ENCODE measurements around the gene RAP1A. TPM values are rescaled to one million over a fixed set of nuclear protein-coding genes. Genes with fewer than 3 reads are reported as not detected.
"Not testable (repeated sequence)": the region's sequence is repeated elsewhere in the genome, so short reads cannot be mapped to it uniquely, and the experiment has no call there.

The RAP1A gene
- total RNA-seq, 3 donors from 2014 or later: 169 to 182 (median 171) TPM

- peak overlapping the region; percentile 69 for H3K4me3 Mint-ChIP-seq
- H3K4me1 Mint-ChIP-seq (ENCODE audit: low read depth): peaks cover 82% of the 10 kb centered on the region
- peak; percentile 29 to 37 for ATAC-seq
- H3K9me3 Mint-ChIP-seq: no peaks in the 10 kb centered on the region
- no peak for DNase-seq
- no peaks in the 10 kb centered on the region for H3K27me3 Mint-ChIP-seq (ENCODE audit: low read depth)
- peaks cover 24% of the 10 kb centered on the region for H3K36me3 Mint-ChIP-seq (ENCODE audit: insufficient read depth)
Observed at GRCh38 chr1:111629190-111629954, 9.8 kb downstream of the RAP1A start.

- Mint-ChIP-seq H3K27me3 (ENCODE audit: low read depth) (no peaks in the 10 kb centered on the region), H3K4me3 (no peak overlapping the region), H3K9me3 (no peaks in the 10 kb centered on the region), H3K4me1 (ENCODE audit: low read depth) (peaks cover 82% of the 10 kb centered on the region), H3K36me3 (ENCODE audit: insufficient read depth) (peaks cover 27% of the 10 kb centered on the region)
- ATAC-seq: no peak
- DNase-seq: no peak
Observed at GRCh38 chr1:111630567-111630966, 11.0 kb downstream of the RAP1A start.

DNA sequence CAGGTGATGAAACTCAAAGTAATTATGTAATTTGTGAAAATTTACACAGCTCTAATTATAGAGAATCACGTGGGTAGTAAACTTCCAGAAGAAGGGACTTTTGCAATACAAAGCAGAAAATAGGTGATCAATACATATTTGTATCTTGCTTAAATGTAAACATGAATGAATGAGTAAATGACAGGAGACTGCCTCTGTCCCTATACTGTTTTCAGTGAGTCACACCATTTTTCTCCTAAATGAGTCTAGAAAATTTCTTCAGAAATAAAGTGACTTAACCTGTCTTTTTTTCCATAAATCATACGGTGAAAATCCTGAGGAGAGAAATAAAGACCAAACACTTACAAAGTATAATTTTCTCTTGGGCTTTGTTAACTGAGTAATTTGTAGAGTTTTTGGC is 11.9 kb downstream of the RAP1A start:
- H3K4me1 Mint-ChIP-seq (ENCODE audit: low read depth): peaks cover 82% of the 10 kb centered on the region
- DNase-seq: no peak
- no peaks in the 10 kb centered on the region for H3K27me3 Mint-ChIP-seq (ENCODE audit: low read depth)
- H3K9me3 Mint-ChIP-seq: no peaks in the 10 kb centered on the region
- no peak overlapping the region for H3K4me3 Mint-ChIP-seq
- ATAC-seq: peak; percentile 68 to 76
- H3K36me3 Mint-ChIP-seq (ENCODE audit: insufficient read depth): peaks cover 32% of the 10 kb centered on the region

GRCh38 chr1:111632771-111633170 is 13.2 kb downstream of the RAP1A start:
- H3K4me3 Mint-ChIP-seq; H3K9me3 Mint-ChIP-seq; DNase-seq; ATAC-seq; H3K27me3 Mint-ChIP-seq (ENCODE audit: low read depth): not testable (repeated sequence)
- Mint-ChIP-seq H3K36me3 (ENCODE audit: insufficient read depth) (peaks cover 32% of the 10 kb centered on the region), H3K4me1 (ENCODE audit: low read depth) (peaks cover 82% of the 10 kb centered on the region)

GRCh38 chr1:111633736-111634247 is 14.2 kb downstream of the RAP1A start:
- Mint-ChIP-seq H3K9me3 (no peaks in the 10 kb centered on the region), H3K36me3 (ENCODE audit: insufficient read depth) (peaks cover 26% of the 10 kb centered on the region), H3K4me1 (ENCODE audit: low read depth) (peaks cover 80% of the 10 kb centered on the region), H3K27me3 (ENCODE audit: low read depth) (no peaks in the 10 kb centered on the region), H3K4me3 (no peak overlapping the region)
- no peak for ATAC-seq
- no peak for DNase-seq

DNA sequence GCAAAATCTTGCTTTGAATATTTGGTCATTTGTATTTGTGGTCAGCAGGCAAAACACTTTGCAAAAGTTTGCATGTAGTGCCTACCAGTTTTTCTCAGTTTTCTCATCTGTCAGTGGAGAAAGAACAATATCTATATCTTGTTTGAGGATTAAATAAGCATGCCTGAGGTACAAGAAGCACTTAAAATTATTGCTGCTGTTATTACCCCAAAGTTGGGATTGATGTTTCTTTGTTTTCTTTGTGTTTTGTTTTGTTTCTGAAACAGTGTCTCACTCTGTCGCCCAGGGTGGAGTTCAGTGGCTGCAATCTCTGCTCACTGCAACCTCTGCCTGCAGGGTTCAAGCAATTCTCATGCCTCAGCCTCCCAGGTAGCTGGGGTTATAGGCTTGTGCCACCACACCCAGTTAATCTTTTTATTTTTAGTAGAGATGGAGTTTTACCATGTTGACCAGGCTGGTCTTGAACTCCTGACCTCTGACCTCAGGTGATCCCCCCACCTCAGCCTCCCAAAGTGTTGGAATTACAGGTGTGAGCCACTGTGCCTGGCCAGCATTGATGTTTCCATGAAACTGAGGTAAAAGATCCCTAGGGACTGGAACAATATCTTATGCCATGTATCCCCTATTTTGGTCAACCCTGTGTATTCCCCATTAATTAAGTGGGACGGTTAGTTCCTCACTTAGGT is 15.9 kb downstream of the RAP1A start:
- H3K36me3 Mint-ChIP-seq (ENCODE audit: insufficient read depth): peaks cover 23% of the 10 kb centered on the region
- DNase-seq: no peak
- no peaks in the 10 kb centered on the region for H3K27me3 Mint-ChIP-seq (ENCODE audit: low read depth)
- H3K4me3 Mint-ChIP-seq: no peak overlapping the region
- no peaks in the 10 kb centered on the region for H3K9me3 Mint-ChIP-seq
- no peak for ATAC-seq
- peaks cover 71% of the 10 kb centered on the region for H3K4me1 Mint-ChIP-seq (ENCODE audit: low read depth)

GRCh38 chr1:111638320-111638719 is 18.7 kb downstream of the RAP1A start:
- H3K27me3 Mint-ChIP-seq (ENCODE audit: low read depth): no peaks in the 10 kb centered on the region
- H3K9me3 Mint-ChIP-seq: peaks cover 1% of the 10 kb centered on the region
- H3K4me3 Mint-ChIP-seq: peak overlapping the region; percentile 2
- ATAC-seq (no peak), DNase-seq (no peak)
- peaks cover 10% of the 10 kb centered on the region for H3K36me3 Mint-ChIP-seq (ENCODE audit: insufficient read depth)
- peaks cover 57% of the 10 kb centered on the region for H3K4me1 Mint-ChIP-seq (ENCODE audit: low read depth)

DNA sequence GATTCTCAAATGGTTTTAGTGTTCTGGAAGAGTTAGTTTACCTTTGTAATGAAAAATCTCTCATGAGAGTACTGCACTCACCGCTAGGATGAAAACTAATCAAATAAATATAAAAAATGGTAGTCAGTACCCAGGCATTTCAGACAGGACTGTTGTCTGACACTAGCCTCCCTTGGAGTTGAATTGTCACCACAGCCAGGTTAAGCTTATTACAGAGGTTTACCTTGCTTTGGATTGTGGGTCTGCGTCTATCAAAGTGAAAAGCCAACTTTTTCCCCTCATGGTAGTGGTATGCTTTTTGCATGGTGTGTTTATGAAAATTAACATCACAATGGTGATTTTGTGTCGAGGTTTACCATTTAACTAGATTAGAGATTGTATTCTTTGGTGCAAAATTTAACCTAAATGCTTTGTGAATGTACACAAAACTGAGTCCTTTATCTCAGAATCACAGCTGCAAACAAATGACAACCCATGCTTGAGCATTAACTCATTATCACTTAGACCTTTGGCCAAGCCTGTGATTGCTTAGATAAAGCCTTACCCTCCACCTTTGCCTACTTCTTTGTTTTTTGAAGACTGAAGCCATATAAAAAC is 20.1 kb downstream of the RAP1A start:
- no peak for DNase-seq
- Mint-ChIP-seq H3K4me1 (ENCODE audit: low read depth) (peaks cover 64% of the 10 kb centered on the region), H3K4me3 (no peak overlapping the region), H3K27me3 (ENCODE audit: low read depth) (no peaks in the 10 kb centered on the region), H3K36me3 (ENCODE audit: insufficient read depth) (peaks cover 14% of the 10 kb centered on the region), H3K9me3 (peaks cover 4% of the 10 kb centered on the region)
- no peak for ATAC-seq

GRCh38 chr1:111643097-111643496 is 23.5 kb downstream of the RAP1A start:
- peaks cover 10% of the 10 kb centered on the region for H3K36me3 Mint-ChIP-seq (ENCODE audit: insufficient read depth)
- DNase-seq (no peak), ATAC-seq (no peak)
- peaks cover 69% of the 10 kb centered on the region for H3K4me1 Mint-ChIP-seq (ENCODE audit: low read depth)
- H3K9me3 Mint-ChIP-seq: peaks cover 4% of the 10 kb centered on the region
- no peaks in the 10 kb centered on the region for H3K27me3 Mint-ChIP-seq (ENCODE audit: low read depth)
- no peak overlapping the region for H3K4me3 Mint-ChIP-seq

DNA sequence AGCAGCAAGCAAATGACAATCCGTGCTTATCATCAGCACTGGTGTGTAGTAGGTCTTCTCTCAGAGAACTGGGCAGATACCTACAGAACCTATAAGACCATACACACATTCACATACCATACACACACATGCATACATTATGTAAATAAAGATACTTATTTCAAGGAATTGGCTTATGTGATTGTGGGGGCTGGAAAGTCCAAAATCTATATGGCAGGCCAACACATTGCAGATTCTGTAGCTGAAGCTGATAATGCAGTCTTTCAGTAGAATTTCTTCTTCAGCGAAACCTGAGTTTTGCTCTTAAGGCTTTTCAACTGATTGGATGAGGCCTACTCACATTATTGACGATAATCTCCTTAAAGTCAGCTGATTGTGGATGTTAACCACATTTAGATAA is 24.1 kb downstream of the RAP1A start:
- DNase-seq (no peak), ATAC-seq (no peak)
- Mint-ChIP-seq H3K4me1 (ENCODE audit: low read depth) (peaks cover 69% of the 10 kb centered on the region), H3K4me3 (no peak overlapping the region), H3K36me3 (ENCODE audit: insufficient read depth) (peaks cover 16% of the 10 kb centered on the region), H3K9me3 (peaks cover 4% of the 10 kb centered on the region), H3K27me3 (ENCODE audit: low read depth) (no peaks in the 10 kb centered on the region)

DNA sequence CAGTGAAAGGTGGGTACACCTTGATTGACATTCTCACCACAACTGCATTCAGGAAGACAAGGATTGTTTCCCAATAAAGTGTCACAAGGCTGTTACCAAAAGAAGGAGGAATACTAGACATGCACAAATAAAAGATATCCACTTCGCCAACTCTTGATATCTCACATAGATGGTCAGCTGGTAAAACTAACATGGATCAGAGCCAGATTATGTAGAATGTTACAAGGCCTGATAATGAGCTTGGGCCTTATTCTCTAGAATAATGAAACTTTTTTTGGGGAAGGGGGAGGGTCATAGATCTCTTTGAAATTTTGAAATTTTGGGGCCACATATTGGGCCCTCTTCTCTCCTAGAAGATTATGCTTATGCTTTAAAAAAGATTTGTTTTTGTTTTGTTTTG is 24.9 kb downstream of the RAP1A start:
- DNase-seq: no peak
- peaks cover 75% of the 10 kb centered on the region for H3K4me1 Mint-ChIP-seq (ENCODE audit: low read depth)
- H3K36me3 Mint-ChIP-seq (ENCODE audit: insufficient read depth): peaks cover 21% of the 10 kb centered on the region
- H3K9me3 Mint-ChIP-seq: peaks cover 4% of the 10 kb centered on the region
- H3K4me3 Mint-ChIP-seq: no peak overlapping the region
- no peaks in the 10 kb centered on the region for H3K27me3 Mint-ChIP-seq (ENCODE audit: low read depth)
- no peak for ATAC-seq

DNA sequence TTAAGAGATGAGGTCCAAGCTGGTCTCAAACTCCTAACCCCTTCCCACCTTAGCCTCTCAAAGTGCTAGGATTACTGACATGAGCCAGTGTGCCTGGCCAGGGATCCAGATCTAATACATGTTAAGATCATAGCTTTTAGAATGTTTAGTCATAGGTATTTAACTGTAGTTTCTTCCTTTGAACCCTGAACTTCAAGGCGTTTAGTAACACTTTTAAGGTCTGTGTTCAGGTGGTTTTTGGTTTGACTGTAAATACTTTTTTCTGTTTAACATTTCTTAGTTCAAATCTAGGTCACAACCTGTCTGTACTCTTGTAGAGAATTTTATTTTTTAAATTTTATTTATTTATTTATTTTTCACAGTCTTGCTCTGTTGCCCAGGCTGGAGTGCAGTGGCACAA is 28.1 kb downstream of the RAP1A start:
- Mint-ChIP-seq H3K27me3 (ENCODE audit: low read depth) (no peaks in the 10 kb centered on the region), H3K36me3 (ENCODE audit: insufficient read depth) (peaks cover 26% of the 10 kb centered on the region), H3K4me1 (ENCODE audit: low read depth) (peaks cover 75% of the 10 kb centered on the region), H3K9me3 (peaks cover 4% of the 10 kb centered on the region), H3K4me3 (peak overlapping the region; percentile 53)
- ATAC-seq (peak; percentile 75 to 83), DNase-seq (no peak)

DNA sequence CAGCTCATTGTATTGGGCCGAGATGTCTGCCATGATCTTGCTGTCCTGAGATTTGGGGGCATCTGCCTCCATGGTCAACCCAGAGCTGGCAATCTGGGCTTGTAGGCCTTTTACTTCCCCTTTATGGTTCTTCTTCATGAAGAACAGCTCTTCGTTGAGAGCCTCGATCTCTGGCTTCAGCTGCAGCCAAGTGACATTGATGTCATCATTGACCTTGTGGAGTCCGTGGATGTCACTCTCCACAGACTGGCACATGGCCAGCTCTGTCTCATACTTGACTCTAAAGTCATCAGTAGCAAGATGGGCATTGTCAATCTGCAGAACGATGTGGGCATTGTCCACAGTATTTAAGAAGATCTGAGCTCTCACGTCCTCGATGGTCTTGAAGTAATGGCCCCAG is 29.2 kb downstream of the RAP1A start:
- no peak for ATAC-seq
- H3K36me3 Mint-ChIP-seq (ENCODE audit: insufficient read depth): peaks cover 23% of the 10 kb centered on the region

DNA sequence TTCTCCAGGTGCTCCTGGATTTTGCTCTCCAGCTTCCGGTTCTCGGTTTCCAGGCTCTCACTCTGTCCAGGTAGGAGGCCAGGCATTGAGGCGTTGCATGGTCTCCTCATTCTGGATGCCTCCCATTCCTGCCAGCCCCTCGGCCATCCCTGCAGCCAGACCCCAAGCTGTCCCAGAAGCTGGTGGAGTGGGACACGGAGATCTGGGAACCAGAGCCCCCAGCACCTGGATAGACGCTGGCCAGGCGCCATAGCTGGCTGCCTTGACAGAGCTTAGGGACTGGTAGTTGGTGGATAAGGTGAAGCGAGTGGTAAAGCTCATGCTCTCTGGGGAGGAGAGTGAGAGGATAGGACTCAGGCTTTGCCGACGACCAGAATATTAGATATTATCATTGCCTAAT is 29.6 kb downstream of the RAP1A start:
- no peaks in the 10 kb centered on the region for H3K27me3 Mint-ChIP-seq (ENCODE audit: low read depth)
- H3K4me3 Mint-ChIP-seq: no peak overlapping the region

More for the DNA sequence above, 29.2 kb downstream of the RAP1A start:
- Mint-ChIP-seq H3K4me3 (no peak overlapping the region), H3K9me3 (no peaks in the 10 kb centered on the region), H3K4me1 (ENCODE audit: low read depth) (peaks cover 76% of the 10 kb centered on the region), H3K27me3 (ENCODE audit: low read depth) (no peaks in the 10 kb centered on the region)
- no peak for DNase-seq

More for the DNA sequence above, 29.6 kb downstream of the RAP1A start:
- no peak for ATAC-seq
- H3K9me3 Mint-ChIP-seq: no peaks in the 10 kb centered on the region
- DNase-seq: no peak
- H3K36me3 Mint-ChIP-seq (ENCODE audit: insufficient read depth): peaks cover 22% of the 10 kb centered on the region
- H3K4me1 Mint-ChIP-seq (ENCODE audit: low read depth): peaks cover 76% of the 10 kb centered on the region
